Gastroesophageal sphincter (tissue), 3 donors: ENCODE data around the gene SMARCA2.

ENCODE experiments used
- POLR2A ChIP-seq, 2 donors: fragments of 450-650 bp; IDR thresholded peaks; one replicate each; pipeline ENCODE4 v1.6.1; 2017; ENCODE audit warnings: antibody characterized with exemption in 2 of 2, mild to moderate bottlenecking in 2 of 2, moderate library complexity in 1 of 2
- TF ChIP-seq, protein P1 (sequence below), 4 experiments: fragments of 200-600 bp in 2 of 4; fragments of 450-650 bp in 2 of 4; sonication (generic) in 1 of 4; IDR thresholded peaks; one replicate each; pipeline ENCODE4 v1.5.1; 2017 to 2019; ENCODE audit warnings: antibody characterized with exemption in 4 of 4, mild to moderate bottlenecking in 2 of 4, moderate library complexity in 2 of 4

DNA sequence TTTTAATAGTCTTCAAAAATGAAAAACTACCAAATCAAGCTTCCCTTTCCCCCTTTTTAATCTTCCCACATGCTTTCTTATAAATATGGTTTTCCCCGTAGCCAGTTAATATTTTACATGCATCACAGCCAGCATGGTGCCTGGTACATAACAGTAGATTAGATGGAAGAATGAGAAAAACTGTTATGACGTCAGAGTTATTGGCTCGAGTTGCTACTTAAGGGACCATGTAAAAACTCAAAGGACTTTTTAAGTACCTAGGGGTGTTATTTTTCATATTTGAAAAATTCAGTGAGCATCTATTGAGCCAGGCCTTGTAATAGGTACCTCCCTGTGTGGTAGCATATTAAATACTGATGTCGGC lies 176.4 kb downstream of the SMARCA2 start:
- TF ChIP-seq, protein P1, sequence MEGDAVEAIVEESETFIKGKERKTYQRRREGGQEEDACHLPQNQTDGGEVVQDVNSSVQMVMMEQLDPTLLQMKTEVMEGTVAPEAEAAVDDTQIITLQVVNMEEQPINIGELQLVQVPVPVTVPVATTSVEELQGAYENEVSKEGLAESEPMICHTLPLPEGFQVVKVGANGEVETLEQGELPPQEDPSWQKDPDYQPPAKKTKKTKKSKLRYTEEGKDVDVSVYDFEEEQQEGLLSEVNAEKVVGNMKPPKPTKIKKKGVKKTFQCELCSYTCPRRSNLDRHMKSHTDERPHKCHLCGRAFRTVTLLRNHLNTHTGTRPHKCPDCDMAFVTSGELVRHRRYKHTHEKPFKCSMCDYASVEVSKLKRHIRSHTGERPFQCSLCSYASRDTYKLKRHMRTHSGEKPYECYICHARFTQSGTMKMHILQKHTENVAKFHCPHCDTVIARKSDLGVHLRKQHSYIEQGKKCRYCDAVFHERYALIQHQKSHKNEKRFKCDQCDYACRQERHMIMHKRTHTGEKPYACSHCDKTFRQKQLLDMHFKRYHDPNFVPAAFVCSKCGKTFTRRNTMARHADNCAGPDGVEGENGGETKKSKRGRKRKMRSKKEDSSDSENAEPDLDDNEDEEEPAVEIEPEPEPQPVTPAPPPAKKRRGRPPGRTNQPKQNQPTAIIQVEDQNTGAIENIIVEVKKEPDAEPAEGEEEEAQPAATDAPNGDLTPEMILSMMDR (IDR thresholded peaks at IDR 0.05) = no peak
- TF ChIP-seq POLR2A (IDR thresholded peaks at IDR 0.05) = no peak
